Measurements from ENCODE around the gene PLEK.
"Not testable (repeated sequence)": the region's sequence is repeated elsewhere in the genome, so short reads cannot be mapped to it uniquely, and the experiment has no call there.

The PLEK gene

DNA sequence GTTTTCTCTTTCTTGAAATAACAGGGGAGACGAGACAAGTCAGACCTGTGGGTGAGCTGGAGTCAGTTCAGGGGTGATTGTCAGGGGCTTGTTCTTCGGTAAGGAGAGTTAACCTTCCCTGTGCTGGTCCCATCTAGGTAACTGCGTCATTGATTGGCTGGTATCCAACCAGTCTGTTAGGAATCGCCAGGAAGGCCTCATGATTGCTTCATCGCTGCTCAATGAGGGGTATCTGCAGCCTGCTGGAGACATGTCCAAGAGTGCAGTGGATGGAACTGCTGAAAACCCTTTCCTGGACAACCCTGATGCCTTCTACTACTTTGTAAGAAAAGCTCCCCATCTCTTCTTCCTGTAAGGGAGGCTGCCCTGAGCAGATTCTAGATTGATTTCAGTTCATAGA, 21.3 kb downstream of the PLEK start:
- DNase-seq = no peak

DNA sequence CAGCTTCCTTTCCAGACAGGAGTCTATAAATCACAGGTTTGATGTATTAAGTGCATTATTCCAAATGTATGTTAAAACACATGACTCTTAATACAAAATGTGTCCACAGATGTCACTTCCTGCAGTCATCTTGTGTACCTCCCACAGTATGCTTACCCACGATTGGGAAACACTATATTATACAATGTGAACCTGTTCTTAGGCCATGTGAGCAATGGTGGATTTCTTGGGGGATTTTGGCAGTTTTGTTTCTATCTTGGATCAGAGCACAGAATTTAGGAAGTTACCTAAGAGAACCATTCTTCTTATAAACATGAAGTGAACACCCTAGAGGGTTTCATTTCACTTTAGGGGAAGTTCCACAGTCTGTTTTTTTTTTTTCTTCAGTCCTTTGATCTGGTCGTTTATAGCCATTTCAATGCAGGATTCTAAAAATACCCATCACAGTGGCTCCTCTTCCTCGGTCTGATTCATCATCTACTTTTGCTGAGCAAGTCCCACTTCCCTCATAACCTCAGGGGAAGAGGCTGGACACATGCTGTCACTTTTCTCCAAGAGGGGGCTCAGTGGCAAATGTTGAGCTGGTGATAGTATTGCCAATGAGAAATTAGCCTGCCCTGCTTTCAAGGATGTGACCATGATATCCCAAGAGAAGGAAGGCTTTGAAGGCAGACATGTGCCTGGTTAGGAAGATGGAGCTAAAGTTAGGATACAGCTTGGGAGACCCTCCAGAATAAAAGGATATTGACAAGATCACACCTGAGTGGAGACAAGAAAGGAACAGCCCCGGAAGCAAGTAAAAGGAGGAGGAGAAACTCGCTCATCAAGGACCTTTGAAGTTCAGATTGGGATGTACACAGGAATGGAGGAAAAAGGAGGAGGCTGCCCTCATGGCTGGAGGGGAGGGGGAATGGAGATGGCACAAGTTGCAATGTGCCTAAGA, 22.6 kb downstream of the PLEK start:
- DNase-seq = peak; percentile 60

DNA sequence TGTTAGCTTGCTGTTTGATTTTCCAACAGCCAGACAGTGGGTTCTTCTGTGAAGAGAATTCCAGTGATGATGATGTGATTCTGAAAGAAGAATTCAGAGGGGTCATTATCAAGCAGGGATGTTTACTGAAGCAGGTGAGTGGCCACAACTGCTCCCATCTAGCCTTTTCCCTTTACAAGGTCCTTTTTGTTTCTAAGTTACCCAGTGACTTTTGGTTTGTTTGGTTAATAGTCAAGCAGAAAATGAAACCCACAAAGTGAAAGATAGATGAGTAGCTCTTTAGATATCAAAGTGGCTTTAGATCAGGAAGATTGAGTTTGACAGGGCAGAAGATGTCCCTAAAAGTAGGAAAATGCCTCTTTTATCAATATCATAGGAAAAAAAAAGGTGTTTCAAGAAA, 23.3 kb downstream of the PLEK start:
- no peak for DNase-seq

DNA sequence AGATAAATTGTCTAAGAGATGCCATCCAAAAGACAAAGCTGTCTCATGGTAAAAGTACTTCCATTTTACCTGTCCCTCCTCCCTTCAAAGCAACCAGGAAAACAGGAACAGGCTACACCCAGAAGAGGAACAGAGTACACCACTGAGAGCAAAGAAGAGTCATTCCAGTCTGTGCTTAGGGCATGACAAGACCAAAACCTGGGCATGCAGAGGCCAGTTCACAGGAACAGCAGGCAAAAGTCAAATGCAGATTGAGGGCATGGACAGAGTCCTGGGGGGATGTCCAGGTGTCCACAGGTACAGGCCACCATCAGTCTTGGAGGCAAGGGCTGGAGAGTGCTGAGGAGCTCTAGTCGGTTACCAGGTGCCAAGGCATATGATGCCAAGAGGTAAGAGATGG, 23.7 kb downstream of the PLEK start:
- DNase-seq = no peak

DNA sequence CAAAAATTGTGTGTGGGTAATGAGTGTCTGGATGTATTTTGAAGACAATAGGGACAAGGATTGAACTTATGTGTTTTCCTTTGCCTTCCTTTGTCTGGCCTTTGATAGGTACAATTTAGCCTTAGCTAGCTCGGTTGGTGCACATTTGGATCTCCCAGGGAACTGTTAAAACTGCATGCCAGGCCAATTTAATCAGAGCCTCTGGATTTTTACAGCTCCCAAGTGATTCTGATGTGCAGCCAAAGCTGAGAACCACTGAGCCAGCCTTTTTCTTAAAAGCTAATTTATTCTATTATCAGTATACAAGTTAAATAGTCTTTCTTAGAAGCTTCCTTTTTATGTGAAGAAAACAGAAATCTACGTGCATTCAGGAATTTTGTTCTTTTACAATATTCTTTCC, 25.0 kb downstream of the PLEK start:
- DNase-seq = no peak

DNA sequence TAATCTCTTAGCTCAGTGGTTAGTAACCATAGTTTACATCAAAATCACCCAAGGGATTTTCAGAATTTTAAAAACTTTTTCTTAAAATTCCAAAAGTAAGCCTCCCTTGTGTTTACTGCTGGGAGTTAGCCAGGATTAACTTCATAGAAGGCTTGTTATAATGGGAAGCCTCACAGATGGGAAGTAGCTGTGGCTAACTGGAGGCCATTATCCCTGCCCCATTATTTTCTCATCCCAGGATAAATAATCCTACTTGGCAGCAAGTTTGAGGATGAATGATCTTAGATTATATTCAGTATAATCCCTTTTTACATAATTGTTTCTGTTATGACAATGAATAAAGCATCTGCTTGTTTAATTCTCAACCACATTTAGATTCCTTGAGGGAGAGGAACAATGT, 25.5 kb downstream of the PLEK start:
- DNase-seq = no peak

DNA sequence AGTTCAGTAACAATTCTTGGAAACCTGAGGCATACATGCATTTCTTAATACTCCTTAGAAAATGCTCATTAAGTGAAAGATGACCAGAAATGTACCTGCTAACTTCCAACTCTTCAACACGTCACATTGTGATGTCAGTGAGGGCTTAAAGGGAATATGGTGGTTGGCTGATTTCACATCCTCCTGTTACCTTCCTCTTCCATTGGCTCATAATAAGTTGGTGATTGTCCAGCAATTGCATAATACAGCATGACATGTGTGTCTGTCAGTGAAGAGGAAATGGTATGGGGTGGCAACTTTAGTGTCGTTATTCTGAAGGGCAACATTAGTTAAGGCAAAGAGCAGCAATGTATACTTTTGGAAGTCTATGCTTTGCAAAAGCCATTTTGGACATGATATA, 26.0 kb downstream of the PLEK start:
- no peak for DNase-seq

DNA sequence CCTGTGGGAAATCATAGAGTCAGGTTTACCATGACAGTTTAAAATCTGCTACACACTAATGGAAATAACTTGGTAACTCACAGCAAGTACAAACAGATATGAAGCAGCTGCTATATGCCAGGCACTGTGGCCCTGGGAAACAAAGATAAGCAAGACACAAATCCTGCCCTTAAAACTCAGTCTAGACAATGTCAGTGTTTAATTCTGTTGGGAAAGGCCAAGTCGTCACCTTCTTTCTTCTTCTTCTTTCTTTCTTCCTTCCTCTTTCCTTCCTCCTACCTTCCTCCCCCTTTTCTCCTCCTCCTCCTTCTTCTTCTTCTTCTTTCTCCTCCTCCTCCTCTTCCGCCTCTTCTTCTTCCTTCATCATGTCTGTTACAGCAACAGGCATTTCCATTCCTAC, 26.8 kb downstream of the PLEK start:
- no peak for DNase-seq

DNA sequence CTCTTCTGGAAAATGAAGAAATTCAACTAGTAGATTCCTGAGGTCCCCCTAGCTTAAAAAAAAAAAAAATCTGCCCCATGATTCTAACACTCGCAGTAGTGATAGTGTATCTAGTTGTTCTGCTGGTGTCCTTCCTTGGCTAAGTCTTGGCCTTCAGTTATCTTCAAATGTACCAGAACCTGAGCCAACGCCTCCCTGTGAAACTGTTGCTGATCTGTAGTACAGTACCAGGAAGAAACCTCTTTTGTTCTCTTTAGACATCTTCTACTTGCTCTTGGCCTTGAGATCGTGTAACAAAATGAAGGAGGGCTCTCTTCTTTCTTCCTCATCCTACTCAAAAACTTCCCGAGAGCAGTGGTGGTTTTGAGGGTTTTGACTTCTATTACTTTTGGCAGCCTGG, 31.0 kb downstream of the PLEK start:
- DNase-seq = no peak

DNA sequence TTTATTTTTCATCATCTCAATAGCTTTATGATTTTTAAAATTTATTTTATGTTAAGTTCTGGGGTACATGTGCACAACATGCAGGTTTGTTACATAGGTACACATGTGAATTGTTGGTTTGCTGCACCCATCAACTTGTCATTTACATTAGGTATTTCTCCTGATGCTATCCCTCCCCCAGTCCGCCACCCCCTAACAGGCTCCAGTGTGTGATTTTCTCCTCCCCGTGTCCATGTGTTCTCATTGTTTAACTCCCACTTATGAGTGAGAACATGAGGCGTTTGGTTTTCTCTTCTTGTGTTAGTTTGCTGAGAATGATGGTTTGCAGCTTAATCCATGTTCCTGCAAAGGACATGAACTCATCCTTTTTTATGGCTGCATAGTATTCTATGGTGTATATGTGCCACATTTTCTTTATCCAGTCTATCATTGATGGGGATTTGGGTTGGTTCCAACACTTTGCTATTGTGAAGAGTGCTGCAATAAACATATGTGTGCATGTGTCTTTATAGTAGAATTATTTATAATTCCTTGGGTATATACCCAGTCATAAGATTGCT, 32.7 kb downstream of the PLEK start:
- DNase-seq = not testable (repeated sequence)

DNA sequence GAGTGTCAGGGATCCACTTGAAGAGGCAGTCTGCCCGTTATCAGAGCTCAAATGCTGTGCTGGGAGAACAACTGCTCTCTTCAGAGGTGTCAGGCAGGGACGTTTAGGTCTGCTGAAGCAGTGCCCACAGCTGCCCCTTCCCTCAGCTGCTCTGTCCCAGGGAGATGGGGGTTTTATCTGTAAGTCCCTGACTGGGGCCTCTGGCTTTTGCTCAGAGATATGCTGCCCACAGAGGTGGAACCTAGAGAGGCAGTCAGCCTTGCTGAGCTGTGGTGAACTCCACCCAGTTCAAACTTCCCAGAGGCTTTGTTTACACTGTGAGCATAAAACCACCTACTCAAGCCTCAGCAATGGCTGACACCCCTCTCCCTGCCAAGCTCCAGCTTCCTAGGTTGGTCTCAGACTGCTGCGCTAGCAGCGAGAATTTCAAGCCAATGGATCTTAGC, 38.1 kb downstream of the PLEK start:
- peak; percentile 41 for DNase-seq

DNA sequence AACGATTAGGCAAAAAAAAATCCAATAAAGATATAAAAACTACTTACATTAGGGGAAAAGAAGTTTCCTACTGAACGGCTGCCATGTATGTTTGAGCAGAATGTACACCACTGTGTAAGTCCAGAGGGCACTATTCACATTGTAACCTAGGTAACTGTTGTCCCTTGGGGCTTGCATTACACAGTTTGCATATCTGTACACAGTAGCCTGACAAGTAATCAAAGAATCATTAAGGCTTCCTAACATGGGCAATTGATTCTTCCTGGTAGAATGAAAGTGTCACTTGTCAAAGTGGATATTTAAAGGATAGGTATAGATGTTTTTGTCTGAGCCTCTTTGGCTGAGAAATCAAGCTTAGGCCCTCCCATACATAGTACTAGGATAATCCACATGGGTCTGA, 39.1 kb downstream of the PLEK start:
- no peak for DNase-seq

DNA sequence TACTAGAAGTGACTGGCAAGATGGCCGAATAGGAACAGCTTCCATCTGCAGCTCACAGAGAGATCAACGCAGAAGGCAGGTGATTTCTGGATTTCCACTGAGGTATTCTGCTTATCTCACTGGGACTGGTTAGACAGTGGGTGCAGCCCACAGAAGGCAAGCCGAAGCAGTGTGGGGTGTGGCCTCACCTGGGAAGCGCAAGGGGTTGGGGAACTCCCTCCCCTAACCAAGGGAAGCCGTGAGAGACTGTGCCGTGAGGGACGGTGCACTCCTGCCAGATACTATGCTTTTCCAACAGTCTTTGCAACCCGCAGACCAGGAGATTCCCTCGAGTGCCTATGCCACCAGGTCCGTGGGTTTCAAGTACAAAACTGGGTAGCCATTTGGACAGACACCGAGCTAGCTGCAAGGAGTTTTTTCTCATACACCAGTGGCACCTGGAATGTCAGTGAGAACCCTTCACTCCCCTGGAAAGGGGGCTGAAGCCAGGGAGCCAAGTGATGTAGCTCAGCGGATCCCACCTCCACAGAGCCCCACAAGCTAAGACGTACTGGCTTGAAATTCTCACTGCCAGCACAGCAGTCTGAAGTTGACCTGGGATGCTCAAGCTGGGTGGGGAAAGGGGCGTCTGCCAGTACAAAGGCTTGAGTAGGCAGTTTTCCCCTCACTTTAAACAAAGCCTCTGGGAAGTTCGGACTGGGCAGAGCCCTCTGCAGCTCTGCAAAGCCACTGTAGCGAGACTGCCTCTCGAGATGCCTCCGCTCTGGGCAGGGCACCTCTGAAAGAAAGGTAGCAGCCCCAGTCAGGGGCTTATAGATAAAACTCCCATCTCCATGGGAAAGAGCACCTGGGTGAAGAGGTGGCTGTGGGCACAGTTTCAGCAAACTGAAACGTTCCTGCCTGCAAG, 40.1 kb downstream of the PLEK start:
- DNase-seq = peak; percentile 57

DNA sequence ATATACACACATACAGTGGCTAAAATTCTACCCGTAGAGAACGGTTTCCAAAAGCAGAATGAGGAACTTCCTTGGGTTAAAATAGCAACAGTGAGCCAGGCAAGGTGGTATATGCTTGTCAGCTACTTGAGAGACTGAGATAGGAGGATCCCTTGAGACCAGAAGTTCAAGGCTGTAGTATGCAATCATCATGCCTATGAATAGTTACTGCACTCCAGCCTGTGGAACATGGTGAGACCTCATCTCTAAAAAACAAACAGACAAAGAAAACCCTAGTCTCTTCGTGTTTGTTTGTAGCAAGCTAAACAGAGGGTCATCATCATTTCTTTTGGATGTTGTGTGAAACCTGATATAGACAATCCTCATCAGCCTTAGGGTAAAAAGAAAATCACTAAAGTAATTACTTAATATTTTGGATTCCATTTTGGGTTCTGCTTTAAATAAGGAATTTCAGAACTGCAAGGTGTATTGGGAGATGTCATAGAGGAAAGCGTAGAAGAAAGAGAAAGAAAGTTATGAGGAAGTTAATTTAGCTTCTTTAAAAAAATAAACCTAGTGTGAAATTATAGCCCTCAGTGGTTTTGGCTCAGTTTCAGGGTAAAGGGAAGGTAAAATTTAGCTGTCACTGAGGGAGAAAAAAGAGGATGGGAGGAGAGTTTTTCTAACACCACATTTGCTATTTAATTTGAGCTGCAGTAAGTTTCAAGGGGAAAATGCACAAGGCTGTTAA, 46.5 kb downstream of the PLEK start:
- DNase-seq = no peak

DNA sequence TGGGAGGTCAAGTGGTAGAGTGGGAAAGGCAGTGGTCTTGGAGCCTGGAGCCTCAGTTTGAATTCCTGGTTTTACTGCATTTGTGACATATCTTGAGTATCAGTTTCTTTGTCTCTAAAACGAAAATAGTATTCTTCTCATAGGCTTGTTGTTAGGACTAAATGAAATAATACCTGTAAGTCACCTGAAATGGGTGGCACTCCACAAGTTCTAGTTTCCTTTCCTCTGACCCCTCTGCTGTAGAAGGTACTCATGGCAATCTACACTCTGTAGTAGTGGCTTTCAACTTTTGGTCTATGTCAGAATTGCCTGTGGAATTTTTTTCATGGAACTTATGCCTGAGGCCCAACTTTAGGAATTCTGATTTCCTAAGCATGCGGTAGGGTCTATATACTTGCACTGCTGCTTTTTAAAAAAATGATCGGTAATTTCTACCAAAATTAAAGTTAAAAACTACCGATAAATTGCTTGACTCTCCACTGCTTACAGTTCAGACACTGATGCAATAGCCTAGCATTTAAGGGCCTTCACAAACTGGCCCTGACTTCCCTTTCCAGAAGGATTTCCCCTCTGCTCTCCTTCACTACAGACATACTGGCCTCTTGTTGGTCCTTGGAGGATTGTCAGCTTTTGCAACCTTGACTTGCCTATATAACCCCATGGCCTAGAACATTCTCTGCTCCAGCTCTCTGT, 47.2 kb downstream of the PLEK start:
- no peak for DNase-seq

DNA sequence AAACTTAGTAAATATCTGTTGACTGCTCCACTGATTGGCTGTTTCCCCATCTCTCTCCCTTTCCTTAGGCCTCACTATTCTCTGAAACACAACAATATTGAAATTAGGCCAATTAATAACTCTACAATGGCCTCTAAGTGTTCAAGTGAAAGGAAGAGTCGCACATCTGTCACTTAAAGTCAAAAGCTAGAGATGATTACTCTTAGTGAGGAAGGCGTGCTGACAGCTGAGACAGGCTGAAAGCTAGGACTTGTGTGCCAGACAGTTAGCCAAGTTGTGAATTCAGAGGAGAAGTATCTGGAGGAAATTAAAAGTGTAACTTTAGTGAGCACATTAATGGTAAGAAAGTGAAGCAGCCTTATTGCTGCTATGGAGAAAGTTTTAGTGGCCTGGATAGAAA, 48.4 kb downstream of the PLEK start:
- DNase-seq = no peak

DNA sequence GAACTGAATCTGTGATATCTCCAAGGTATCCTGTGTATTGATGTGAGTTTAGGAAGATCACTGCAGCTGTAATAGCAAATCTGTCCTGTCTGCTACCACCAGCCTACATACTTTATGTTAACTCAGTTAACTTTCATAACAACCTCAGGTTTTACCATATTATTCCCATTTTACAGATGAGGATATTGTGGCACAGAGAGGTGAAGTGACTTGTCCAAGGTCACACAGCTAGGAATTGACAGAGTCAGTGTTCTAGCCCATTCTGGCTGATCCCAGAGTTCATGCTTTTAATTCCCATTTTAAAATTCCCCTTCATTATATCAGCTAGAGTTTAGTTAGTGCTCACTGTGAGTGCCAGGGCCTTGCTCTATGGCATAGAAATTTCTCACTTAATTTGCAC, 49.4 kb downstream of the PLEK start:
- no peak for DNase-seq

DNA sequence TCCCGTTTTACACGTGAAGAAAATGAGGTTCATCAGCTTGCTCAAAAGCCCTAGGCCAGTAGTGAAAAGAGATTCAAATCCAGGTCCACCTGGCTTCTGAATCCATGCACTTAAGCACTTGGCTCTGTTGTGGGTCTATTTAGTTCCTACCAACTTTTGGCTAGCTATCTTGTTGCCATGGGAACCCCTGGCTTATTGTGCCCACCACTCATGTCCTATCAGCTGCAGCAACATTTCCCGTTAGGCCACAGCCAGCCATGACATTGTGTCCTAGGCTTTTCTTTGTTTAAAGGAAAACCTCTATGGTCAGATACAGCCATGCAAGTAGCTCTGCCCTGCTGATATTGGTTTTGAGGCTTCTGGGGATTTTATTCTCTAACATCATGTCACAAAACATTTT, 49.8 kb downstream of the PLEK start:
- no peak for DNase-seq

DNA sequence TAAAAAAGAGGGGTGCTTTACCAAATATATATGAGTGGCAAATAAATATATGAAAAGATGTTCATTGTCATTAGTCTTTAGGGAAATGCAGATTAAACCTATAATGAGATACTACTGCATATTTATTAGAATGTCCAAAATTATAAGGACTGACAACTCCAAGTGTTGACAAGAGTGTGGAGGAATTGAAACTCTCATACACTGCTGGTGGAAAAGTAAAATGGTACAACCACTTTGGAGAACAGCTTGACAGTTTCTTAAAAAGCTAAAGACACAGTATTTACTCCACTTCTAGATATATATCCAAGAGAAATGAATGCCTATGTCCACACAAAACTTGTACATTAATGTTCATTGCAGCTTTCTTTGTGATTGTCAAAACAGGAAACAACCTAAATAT, 50.4 kb downstream of the PLEK start:
- no peak for DNase-seq

DNA sequence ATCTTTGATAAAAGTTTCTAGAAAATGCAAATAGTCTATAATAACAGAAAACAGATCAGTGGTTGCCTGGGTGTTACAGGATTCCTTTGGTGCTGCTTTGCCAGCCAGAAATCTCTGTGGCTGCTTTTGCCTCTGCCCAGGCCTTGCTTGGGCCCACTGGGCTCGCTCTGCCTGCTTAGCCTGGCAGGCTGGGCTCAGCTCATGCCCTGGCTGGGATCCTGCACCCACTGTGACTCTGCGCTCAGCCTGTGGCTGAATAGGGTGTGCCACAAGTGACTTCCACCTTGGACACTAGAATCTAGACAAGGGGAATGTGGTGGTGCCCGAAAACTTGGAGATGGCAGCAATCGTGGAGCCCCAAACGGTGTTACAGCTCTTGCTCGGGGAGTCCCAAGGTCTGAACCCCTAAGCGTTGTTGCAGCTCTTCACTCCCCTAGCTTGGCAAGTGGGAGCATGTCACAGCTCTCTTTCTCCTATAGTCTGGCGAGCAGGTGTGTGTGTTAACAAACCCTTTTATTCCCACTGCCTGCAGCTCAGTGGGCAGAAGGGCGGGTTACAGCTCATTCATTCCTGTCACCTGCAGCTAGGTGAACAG, 51.1 kb downstream of the PLEK start:
- DNase-seq = no peak

DNA sequence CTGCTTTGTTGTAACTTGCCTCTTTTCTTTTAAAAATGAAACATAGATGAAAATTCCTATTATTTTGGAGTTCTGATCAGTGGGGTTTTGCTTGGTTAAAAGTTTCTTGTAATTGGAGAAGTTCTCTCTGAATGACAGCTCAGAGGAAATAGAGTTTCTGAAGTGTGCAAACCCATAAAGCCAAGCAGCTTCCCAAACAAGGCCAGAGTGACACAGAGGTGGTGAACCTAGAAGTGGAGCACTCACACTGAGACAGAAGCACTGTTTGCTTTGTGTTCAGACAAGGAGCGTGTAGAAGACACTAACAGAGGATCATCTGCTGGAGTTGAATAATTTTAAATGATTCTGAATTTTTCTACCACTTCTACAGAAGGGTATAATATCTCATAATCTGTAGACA, 52.8 kb downstream of the PLEK start:
- no peak for DNase-seq

DNA sequence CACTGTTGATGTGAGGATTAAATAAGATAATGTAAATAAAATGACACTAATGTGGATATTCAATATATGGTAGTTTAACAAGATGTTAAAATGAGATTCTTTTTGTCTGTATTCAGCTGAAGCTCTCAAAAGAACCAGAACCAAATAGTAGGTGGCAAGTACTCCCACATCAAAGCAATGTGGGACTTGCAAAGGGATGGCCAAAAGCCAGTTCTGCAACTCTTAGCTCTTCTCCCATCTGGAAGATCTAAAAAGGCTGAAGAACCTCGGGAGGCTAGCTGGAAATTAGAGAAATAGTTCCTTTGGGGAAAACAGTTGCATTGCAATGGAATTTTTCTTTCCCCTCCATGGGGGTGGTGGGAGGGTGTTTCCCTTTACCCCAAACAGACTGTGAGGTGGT, 53.3 kb downstream of the PLEK start:
- DNase-seq = no peak
